Uterus (tissue), 2 donors: ENCODE measurements around the gene PPARA.

Source experiments
- CTCF ChIP-seq, 4 experiments: fragments of 200-600 bp in 2 of 4; fragments of 450-650 bp in 2 of 4; sonication (generic) in 2 of 4; IDR thresholded peaks; one replicate each; pipeline ENCODE4 v1.5.1; 2016 to 2019; ENCODE audit warnings: antibody characterized with exemption in 4 of 4, mild to moderate bottlenecking in 2 of 4, moderate library complexity in 1 of 4
- POLR2A ChIP-seq, 2 donors: fragments of 450-650 bp; IDR thresholded peaks; one replicate each; pipeline ENCODE4 v1.6.1; 2016; ENCODE audit warnings: antibody characterized with exemption in 2 of 2, mild to moderate bottlenecking in 1 of 2, moderate library complexity in 1 of 2

- no peak for TF ChIP-seq POLR2A (IDR thresholded peaks at IDR 0.05)
- no peak for TF ChIP-seq CTCF (IDR thresholded peaks at IDR 0.05)
Measured at GRCh38 chr22:46139895-46140350, 10.4 kb upstream of the PPARA start.
